Measurements from ENCODE around the gene DDX1. TPM values are rescaled to one million over a fixed set of nuclear protein-coding genes. Genes with fewer than 3 reads are reported as not detected.

DDX1 gene
- total and polyA plus RNA-seq, 2 experiments from 2014 or later: 72.6 to 101 TPM

DNA sequence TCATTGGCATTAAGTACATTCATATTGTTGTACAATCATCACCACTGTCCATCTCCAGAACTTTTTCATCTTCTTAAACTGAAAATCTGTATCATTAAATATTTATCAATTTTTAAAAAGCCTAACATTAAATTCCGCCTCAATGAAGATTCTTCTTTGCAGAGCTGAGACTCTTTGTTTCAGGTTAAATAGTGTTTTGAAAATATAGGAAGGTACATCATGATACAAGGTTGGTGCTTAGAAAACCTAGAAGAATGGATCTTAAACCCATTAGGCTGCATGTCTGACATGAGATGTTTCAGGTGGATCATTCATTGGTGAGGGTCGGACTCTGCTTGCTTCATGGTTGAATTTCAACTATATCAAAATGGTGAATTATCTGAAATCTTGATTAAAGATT lies 30.5 kb downstream of the DDX1 start:
- H3K9ac ChIP-seq: no peak overlapping the region

DNA sequence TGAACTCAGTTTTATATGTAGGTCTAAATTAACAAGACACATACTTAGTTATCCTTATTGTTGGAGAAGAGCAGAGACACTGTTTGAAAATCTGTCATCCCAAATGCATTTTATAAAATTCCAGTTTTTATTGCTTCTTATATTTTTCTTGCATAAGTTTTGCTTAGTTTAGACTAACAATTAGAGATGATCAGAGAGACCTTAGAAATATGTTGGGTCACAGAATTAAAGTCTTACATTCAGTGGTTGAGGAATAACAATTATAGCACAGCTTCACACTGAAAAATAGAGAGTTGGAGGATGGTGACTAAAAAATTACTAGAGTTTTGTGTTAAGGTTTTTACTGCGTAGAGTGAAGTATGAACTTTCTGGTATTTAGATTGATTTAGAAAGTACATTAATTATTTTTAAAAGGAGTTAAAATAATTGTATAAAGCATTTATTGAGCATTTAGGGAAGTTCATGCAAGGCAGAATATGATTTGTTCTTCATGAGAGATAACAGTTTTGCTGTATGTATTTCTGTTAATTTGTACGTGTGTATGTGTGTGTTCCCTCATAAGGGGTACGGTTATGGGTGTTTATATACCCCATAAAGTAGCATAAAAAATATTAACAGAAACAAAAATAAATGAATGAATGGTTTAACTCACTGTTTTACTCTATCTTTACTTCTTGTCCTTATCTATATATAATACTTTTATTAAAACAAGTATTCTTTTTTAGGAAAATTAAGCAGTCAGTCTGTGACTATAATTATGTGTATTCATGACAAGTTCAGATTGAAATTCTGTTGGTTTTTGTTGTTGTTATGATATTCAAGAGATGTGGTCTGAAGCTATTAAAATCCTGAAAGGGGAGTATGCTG lies 31.2 kb downstream of the DDX1 start:
- Histone ChIP-seq H3K4me1 (ENCODE audit: insufficient read depth) (no peaks in the 10 kb centered on the region), H3K9me3 (ENCODE audit: low read depth) (no peaks in the 10 kb centered on the region), H3K27ac (no peak overlapping the region), H3K9me2 (ENCODE audit: insufficient read depth) (no peaks in the 10 kb centered on the region), H3K27me3 (replicated peaks; ENCODE audit: insufficient read depth) (no peaks in the 10 kb centered on the region), H3F3A (ENCODE audit: insufficient read depth) (no peaks in the 10 kb centered on the region), H3K9ac (no peak overlapping the region), H3K79me2 (ENCODE audit: insufficient read depth) (peaks cover 19% of the 10 kb centered on the region), H2AFZ (no peak overlapping the region), H4K20me1 (ENCODE audit: insufficient read depth) (no peaks in the 10 kb centered on the region), H3K4me2 (ENCODE audit: unreplicated experiment) (no peak overlapping the region), H3K4me3 (no peak overlapping the region), H3K36me3 (ENCODE audit: low read depth) (peaks cover 80% of the 10 kb centered on the region)
- 98 to 99% methylated on average over 3 of the region's 3 CpGs for WGBS, 2 experiments (ENCODE audit: low coverage in 1 of 2, low lambda C conversion rate in 2 of 2, missing lambda C conversion rate in 2 of 2)
- no peak for DNase-seq
- no peak for TF ChIP-seq EZH2phosphoT487 (IDR thresholded peaks at IDR 0.05; ENCODE audit: insufficient read depth, low read depth)
- no peak for TF ChIP-seq EZH2 (IDR thresholded peaks at IDR 0.05; ENCODE audit: insufficient read depth, poor library complexity, severe bottlenecking)
- in situ Hi-C loops (cut with MboI): no loop called here

More for the DNA sequence above, 30.5 kb downstream of the DDX1 start:
- Histone ChIP-seq H3K27me3 (replicated peaks; ENCODE audit: insufficient read depth) (no peaks in the 10 kb centered on the region), H3K36me3 (ENCODE audit: low read depth) (peaks cover 79% of the 10 kb centered on the region), H3K9me3 (ENCODE audit: low read depth) (no peaks in the 10 kb centered on the region), H3K79me2 (ENCODE audit: insufficient read depth) (peaks cover 19% of the 10 kb centered on the region), H3K9me2 (ENCODE audit: insufficient read depth) (no peaks in the 10 kb centered on the region), H3F3A (ENCODE audit: insufficient read depth) (no peaks in the 10 kb centered on the region), H3K4me1 (ENCODE audit: insufficient read depth) (no peaks in the 10 kb centered on the region), H2AFZ (no peak overlapping the region), H3K4me2 (ENCODE audit: unreplicated experiment) (no peak overlapping the region), H3K27ac (no peak overlapping the region), H4K20me1 (ENCODE audit: insufficient read depth) (no peaks in the 10 kb centered on the region), H3K4me3 (no peak overlapping the region)
- WGBS, 2 experiments (ENCODE audit: low coverage in 1 of 2, low lambda C conversion rate in 2 of 2, missing lambda C conversion rate in 2 of 2): 98 to 99% methylated on average over 2 of the region's 2 CpGs
- TF ChIP-seq EZH2 (IDR thresholded peaks at IDR 0.05; ENCODE audit: insufficient read depth, poor library complexity, severe bottlenecking) (no peak), EZH2phosphoT487 (IDR thresholded peaks at IDR 0.05; ENCODE audit: insufficient read depth, low read depth) (no peak)
- DNase-seq: no peak
- in situ Hi-C loops (cut with MboI): no loop called here

DNA sequence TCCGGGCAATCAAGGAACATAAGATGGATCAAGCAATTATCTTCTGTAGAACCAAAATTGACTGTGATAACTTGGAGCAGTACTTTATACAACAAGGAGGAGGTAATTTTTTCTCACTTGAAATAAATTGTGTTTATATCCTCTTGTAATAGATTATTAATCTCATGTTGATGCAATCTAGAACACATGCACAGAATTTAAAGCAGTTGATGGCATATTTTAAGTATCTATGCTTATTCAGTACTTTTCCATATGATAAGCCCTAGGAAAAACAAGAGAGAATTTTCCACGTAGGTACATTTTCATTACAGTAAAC lies 31.8 kb downstream of the DDX1 start:
- WGBS, 2 experiments (ENCODE audit: low coverage in 1 of 2, low lambda C conversion rate in 2 of 2, missing lambda C conversion rate in 2 of 2): 79 to 87% methylated on average over 2 of the region's 2 CpGs
- Histone ChIP-seq H3K9me3 (ENCODE audit: low read depth) (no peaks in the 10 kb centered on the region), H3K4me3 (no peak overlapping the region), H3K36me3 (ENCODE audit: low read depth) (peaks cover 80% of the 10 kb centered on the region), H2AFZ (no peak overlapping the region), H4K20me1 (ENCODE audit: insufficient read depth) (no peaks in the 10 kb centered on the region), H3K27me3 (replicated peaks; ENCODE audit: insufficient read depth) (no peaks in the 10 kb centered on the region), H3K79me2 (ENCODE audit: insufficient read depth) (peaks cover 19% of the 10 kb centered on the region), H3K4me1 (ENCODE audit: insufficient read depth) (no peaks in the 10 kb centered on the region), H3K27ac (no peak overlapping the region), H3K9me2 (ENCODE audit: insufficient read depth) (no peaks in the 10 kb centered on the region), H3F3A (ENCODE audit: insufficient read depth) (no peaks in the 10 kb centered on the region), H3K9ac (no peak overlapping the region), H3K4me2 (ENCODE audit: unreplicated experiment) (no peak overlapping the region)
- no peak for TF ChIP-seq EZH2 (IDR thresholded peaks at IDR 0.05; ENCODE audit: insufficient read depth, poor library complexity, severe bottlenecking)
- no peak for TF ChIP-seq EZH2phosphoT487 (IDR thresholded peaks at IDR 0.05; ENCODE audit: insufficient read depth, low read depth)
- in situ Hi-C loops (cut with MboI): no loop called here
- DNase-seq: no peak

DNA sequence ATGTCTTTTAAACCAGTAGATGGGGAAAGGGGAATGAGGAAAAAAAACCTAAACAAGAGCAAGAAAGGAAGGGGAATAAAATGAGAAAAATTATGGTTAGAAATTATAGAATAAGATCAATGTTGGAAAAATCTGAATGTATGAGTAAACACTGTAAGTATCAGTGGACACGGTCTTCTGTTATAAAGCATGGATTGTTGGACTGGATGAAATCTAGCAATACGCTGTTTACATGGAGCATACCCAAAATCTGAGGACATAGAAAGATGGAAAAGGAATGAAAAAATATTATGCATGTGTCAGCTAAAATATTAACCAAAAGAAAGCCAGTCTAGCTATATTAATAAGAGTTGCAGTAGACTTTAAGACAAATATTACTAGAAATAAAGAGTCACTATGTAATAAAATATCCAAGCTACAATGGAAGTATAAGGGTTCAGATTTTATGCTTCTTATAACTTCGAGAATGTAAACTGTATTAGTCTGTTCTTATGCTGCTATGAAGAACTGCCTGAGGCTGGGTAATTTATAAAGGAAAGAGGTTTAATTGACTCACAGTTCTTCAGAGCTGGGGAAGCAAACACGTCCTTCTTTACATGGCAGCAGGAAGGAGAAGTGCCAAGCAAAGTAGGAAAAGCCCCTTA lies 32.4 kb downstream of the DDX1 start:
- H4K20me1 ChIP-seq (ENCODE audit: insufficient read depth): no peaks in the 10 kb centered on the region
- H3K27me3 ChIP-seq (replicated peaks; ENCODE audit: insufficient read depth): no peaks in the 10 kb centered on the region
- DNase-seq: no peak
- no peak overlapping the region for H3K4me3 ChIP-seq
- TF ChIP-seq EZH2 (IDR thresholded peaks at IDR 0.05; ENCODE audit: insufficient read depth, poor library complexity, severe bottlenecking) (no peak), EZH2phosphoT487 (IDR thresholded peaks at IDR 0.05; ENCODE audit: insufficient read depth, low read depth) (no peak)
- H3K4me2 ChIP-seq (ENCODE audit: unreplicated experiment): no peak overlapping the region
- H3K79me2 ChIP-seq (ENCODE audit: insufficient read depth): peaks cover 19% of the 10 kb centered on the region
- H3K9ac ChIP-seq: no peak overlapping the region
- H2AFZ ChIP-seq: no peak overlapping the region
- H3K27ac ChIP-seq: no peak overlapping the region
- H3K9me3 ChIP-seq (ENCODE audit: low read depth): no peaks in the 10 kb centered on the region
- no peaks in the 10 kb centered on the region for H3K9me2 ChIP-seq (ENCODE audit: insufficient read depth)
- peaks cover 86% of the 10 kb centered on the region for H3K36me3 ChIP-seq (ENCODE audit: low read depth)
- WGBS, 2 experiments (ENCODE audit: low coverage in 1 of 2, low lambda C conversion rate in 2 of 2, missing lambda C conversion rate in 2 of 2): 65 to 72% methylated on average over 4 of the region's 4 CpGs
- H3F3A ChIP-seq (ENCODE audit: insufficient read depth): no peaks in the 10 kb centered on the region
- in situ Hi-C loops (cut with MboI): no loop called here
- no peaks in the 10 kb centered on the region for H3K4me1 ChIP-seq (ENCODE audit: insufficient read depth)

Data from GM23248 (cell line).